ENCODE data around the gene EGLN2.
A peak's percentile ranks its signal among the peaks of the same experiment; 100 is the strongest.

The EGLN2 gene

GRCh38 chr19:40806423-40807146, 7.6 kb downstream of the EGLN2 start (continued):
- TF ChIP-seq ZNF518A (tag by site-specific recombination; conservative IDR thresholded peaks at IDR 0.05; ENCODE audit: low read depth) (no peak; the same call in 1 of the 2 replicates), ZNF639 (tag by site-specific recombination; IDR thresholded peaks at IDR 0.05) (peak; percentile 71), ZSCAN4 (tag by site-specific recombination; IDR thresholded peaks at IDR 0.05) (no peak), OVOL3 (tag by site-specific recombination; IDR thresholded peaks at IDR 0.05) (no peak), GLIS2 (tag by site-specific recombination; IDR thresholded peaks at IDR 0.05) (peak; percentile 82), YY2 (tag by site-specific recombination; IDR thresholded peaks at IDR 0.05) (peak; percentile 50), ZNF596 (tag by site-specific recombination; IDR thresholded peaks at IDR 0.05) (no peak), ZNF26 (tag by site-specific recombination; IDR thresholded peaks at IDR 0.05) (no peak), ZBTB49 (tag by site-specific recombination; IDR thresholded peaks at IDR 0.05; ENCODE audit: low read depth) (no peak), ZNF350 (tag by site-specific recombination; IDR thresholded peaks at IDR 0.05) (no peak), ZFP41 (tag by site-specific recombination; IDR thresholded peaks at IDR 0.05; ENCODE audit: borderline replicate concordance) (no peak), ZBTB17 (tag by site-specific recombination; IDR thresholded peaks at IDR 0.05) (peak; percentile 93), ZNF621 (tag by site-specific recombination; IDR thresholded peaks at IDR 0.05) (no peak), ZNF19 (tag by site-specific recombination; IDR thresholded peaks at IDR 0.05; ENCODE audit: low read depth) (no peak), SCRT2 (tag by site-specific recombination; IDR thresholded peaks at IDR 0.05) (peak; percentile 22; the same call in 1 of the 2 replicates), GLI2 (tag by site-specific recombination; IDR thresholded peaks at IDR 0.05; ENCODE audit: borderline replicate concordance, low read depth) (no peak), KLF17 (tag by site-specific recombination; IDR thresholded peaks at IDR 0.05) (peak; percentile 90; the same call in 1 of the 2 replicates), AEBP2 (tag by site-specific recombination; IDR thresholded peaks at IDR 0.05; ENCODE audit: borderline replicate concordance) (no peak), ZNF785 (tag by site-specific recombination; IDR thresholded peaks at IDR 0.05) (peak; percentile 18; the same call in 1 of the 2 replicates), ZNF16 (tag by site-specific recombination; IDR thresholded peaks at IDR 0.05; ENCODE audit: low read depth) (no peak), ZNF223 (tag by site-specific recombination; IDR thresholded peaks at IDR 0.05) (peak; percentile 93), ZBTB1 (tag by site-specific recombination; IDR thresholded peaks at IDR 0.05) (no peak)
